Endodermal cell (in vitro differentiated cells): ENCODE results near the gene TMEM202. TPM values are rescaled to one million over a fixed set of nuclear protein-coding genes. Genes with fewer than 3 reads are reported as not detected.

Source experiments
- DNase-seq: peaks from one replicate; pipeline ENCODE4 v3.0.0-alpha.2; 2017
- H3K27ac ChIP-seq: 2 replicates; pipeline ENCODE4 v1.5.1; 2013; ENCODE audit warnings: mild to moderate bottlenecking, low read depth, low read length, moderate library complexity
- H3K27me3 ChIP-seq: 2 replicates; pipeline ENCODE4 v1.6.1; 2013; ENCODE audit warnings: mild to moderate bottlenecking, low read length, moderate library complexity; ENCODE audit not compliant: insufficient read depth, control insufficient read depth, poor library complexity, severe bottlenecking
- H3K36me3 ChIP-seq: 2 replicates; pipeline ENCODE4 v1.7.0; 2013; ENCODE audit warnings: mild to moderate bottlenecking, low read length, moderate library complexity; ENCODE audit not compliant: control insufficient read depth, insufficient read depth
- H3K4me1 ChIP-seq: one replicate; pipeline ENCODE4 v1.7.0; 2013; ENCODE audit warnings: low read length; ENCODE audit not compliant: control insufficient read depth, insufficient read depth
- H3K4me3 ChIP-seq: 2 replicates; pipeline ENCODE4 v1.5.1; 2013; ENCODE audit warnings: mild to moderate bottlenecking, low read length, moderate library complexity
- H3K9ac ChIP-seq: 2 replicates; pipeline ENCODE4 v1.6.1; 2013; ENCODE audit warnings: mild to moderate bottlenecking, low read length, moderate library complexity; ENCODE audit not compliant: poor library complexity, severe bottlenecking; ENCODE audit errors: extremely low read depth
- H3K9me3 ChIP-seq: 2 replicates; pipeline ENCODE4 v1.6.1; 2013; ENCODE audit warnings: mild to moderate bottlenecking, low read length, moderate library complexity; ENCODE audit not compliant: control insufficient read depth
- H3K27ac Mint-ChIP-seq: 2 replicates; pipeline ENCODE4 v1.8.0; 2020; ENCODE audit warnings: mixed read lengths
- H3K27me3 Mint-ChIP-seq: 2 replicates; pipeline ENCODE4 v1.8.0; 2021; ENCODE audit warnings: mild to moderate bottlenecking, mixed read lengths; ENCODE audit not compliant: insufficient read depth
- H3K36me3 Mint-ChIP-seq: 2 replicates; pipeline ENCODE4 v1.8.0; 2020; ENCODE audit warnings: low read depth, mixed read lengths
- H3K4me1 Mint-ChIP-seq: 2 replicates; pipeline ENCODE4 v1.8.0; 2020; ENCODE audit warnings: mixed read lengths
- H3K4me3 Mint-ChIP-seq: 2 replicates; pipeline ENCODE4 v1.8.0; 2020; ENCODE audit warnings: mild to moderate bottlenecking, moderate library complexity, mixed read lengths
- H3K9me3 Mint-ChIP-seq: 2 replicates; pipeline ENCODE4 v1.8.0; 2020; ENCODE audit warnings: mild to moderate bottlenecking, mixed read lengths
- CTCF ChIP-seq: fragments of 200-600 bp; sonication (generic); conservative IDR thresholded peaks from 2 replicates; pipeline ENCODE4 v1.5.0; 2021; ENCODE audit warnings: antibody characterized with exemption, mild to moderate bottlenecking
- WGBS, 2 experiments: methylation state at CpG; one replicate each; pipeline versions ENCODE4 v1.1.5 to v1.1.7; 2013; ENCODE audit warnings: missing lambda C conversion rate in 2 of 2, mixed read lengths in 1 of 2; ENCODE audit not compliant: insufficient coverage in 1 of 2, insufficient read length in 1 of 2; 5-methylcytosine and 5-hydroxymethylcytosine counted together
- total RNA-seq, 2 donors: library from RNA; stranded (reverse); fragmentation: NEBNext Ultra II Directional in 1 of 2; extraction: Animal tissue kit (Norgen Biotek cat#: 25700) in 1 of 2; gene quantifications; 2 replicates in 1 of 2; 3 replicates in 1 of 2; pipeline ENCODE4 v1.2.1, GENCODE V29; 2021

TMEM202 gene
- total RNA-seq, 2 donors from 2014 or later, result not detected

DNA sequence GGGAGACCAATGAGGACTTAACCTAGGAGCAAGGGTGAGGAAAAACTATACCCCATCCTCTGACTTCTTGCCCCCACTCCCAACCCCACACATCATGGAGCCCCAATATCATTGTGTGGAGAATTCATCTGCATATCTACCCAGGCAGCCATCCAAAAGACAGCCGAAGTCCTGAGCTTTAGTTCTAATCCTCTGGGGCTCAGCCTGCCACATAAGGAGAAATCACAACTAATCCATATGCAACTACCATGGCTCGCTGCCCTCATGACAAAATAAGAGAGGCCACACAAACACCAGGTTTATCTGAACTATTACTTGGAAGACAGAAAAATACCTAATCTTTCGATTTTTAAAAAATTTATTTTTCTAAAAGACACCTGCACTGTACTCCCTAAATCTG lies 40.0 kb upstream of the TMEM202 start:
- WGBS, 2 experiments, result 95 to 100% methylated on average over 2 to 3 of the region's 3 CpGs

DNA sequence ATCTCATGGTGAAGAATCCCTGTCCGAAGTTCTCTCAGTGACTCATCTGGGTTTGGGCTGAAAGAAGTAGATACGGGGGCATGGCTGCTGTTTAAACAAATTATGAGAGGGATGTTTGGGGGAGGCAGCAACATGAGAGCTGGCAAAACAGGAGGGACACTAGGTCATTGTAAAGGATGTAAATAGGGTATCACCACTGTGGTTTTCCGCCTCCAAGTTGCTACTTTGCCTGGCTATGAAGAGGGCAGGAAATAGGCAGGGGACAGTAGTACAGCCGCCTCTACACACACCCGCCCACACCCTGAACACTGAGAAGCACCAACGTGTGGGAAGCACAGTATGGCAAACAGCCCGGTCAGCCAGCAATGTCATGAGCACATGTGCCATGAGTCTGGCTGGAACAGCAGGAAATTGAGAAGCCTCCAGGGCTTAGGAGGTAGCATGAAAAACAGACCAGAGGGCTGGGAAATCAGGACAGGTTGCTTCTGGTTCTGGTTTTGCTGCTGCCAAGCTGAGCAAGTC lies 39.4 kb upstream of the TMEM202 start:
- Histone ChIP-seq H3K36me3 (peaks cover 26% of the 10 kb centered on the region), H3K9ac (no peak overlapping the region), H3K4me3 (no peak overlapping the region), H3K4me1 (no peaks in the 10 kb centered on the region), H3K9me3 (no peaks in the 10 kb centered on the region), H3K27ac (no peak overlapping the region), H3K27me3 (no peaks in the 10 kb centered on the region)
- no peak for DNase-seq
- TF ChIP-seq CTCF, result no peak
- Mint-ChIP-seq H3K4me1 (no peaks in the 10 kb centered on the region), H3K27ac (no peak overlapping the region), H3K9me3 (no peaks in the 10 kb centered on the region), H3K27me3 (no peaks in the 10 kb centered on the region), H3K36me3 (peaks cover 23% of the 10 kb centered on the region), H3K4me3 (no peak overlapping the region)
- WGBS, 2 experiments, result 89 to 90% methylated on average over 3 to 7 of the region's 7 CpGs

More for the DNA sequence above, 40.0 kb upstream of the TMEM202 start:
- Mint-ChIP-seq H3K4me3 (no peak overlapping the region), H3K4me1 (no peaks in the 10 kb centered on the region), H3K9me3 (no peaks in the 10 kb centered on the region), H3K36me3 (peaks cover 27% of the 10 kb centered on the region), H3K27ac (no peak overlapping the region), H3K27me3 (no peaks in the 10 kb centered on the region)
- no peaks in the 10 kb centered on the region for H3K9me3 ChIP-seq
- H3K4me1 ChIP-seq, result no peaks in the 10 kb centered on the region
- H3K27me3 ChIP-seq, result no peaks in the 10 kb centered on the region
- H3K27ac ChIP-seq, result no peak overlapping the region
- no peak overlapping the region for H3K9ac ChIP-seq
- DNase-seq, result no peak
- H3K4me3 ChIP-seq, result no peak overlapping the region
- no peak for TF ChIP-seq CTCF
- H3K36me3 ChIP-seq, result peaks cover 32% of the 10 kb centered on the region

GRCh38 chr15:72361176-72361575 lies 36.9 kb upstream of the TMEM202 start:
- H3K9me3 Mint-ChIP-seq, result no peaks in the 10 kb centered on the region
- H3K27ac Mint-ChIP-seq, result no peak overlapping the region
- Histone ChIP-seq H3K9me3 (no peaks in the 10 kb centered on the region), H3K9ac (no peak overlapping the region), H3K27ac (no peak overlapping the region), H3K4me1 (no peaks in the 10 kb centered on the region), H3K27me3 (no peaks in the 10 kb centered on the region), H3K36me3 (peaks cover 1% of the 10 kb centered on the region), H3K4me3 (no peak overlapping the region)
- H3K27me3 Mint-ChIP-seq, result no peaks in the 10 kb centered on the region
- no peak overlapping the region for H3K4me3 Mint-ChIP-seq
- DNase-seq, result no peak
- WGBS, 2 experiments, result 98 to 100% methylated on average over 1 of the region's 1 CpG
- TF ChIP-seq CTCF, result no peak
- peaks cover 5% of the 10 kb centered on the region for H3K36me3 Mint-ChIP-seq
- H3K4me1 Mint-ChIP-seq, result no peaks in the 10 kb centered on the region
